Gastroesophageal sphincter (tissue), 3 donors: ENCODE results near the gene GATA3.

Experiments
- POLR2A ChIP-seq, 2 donors: fragments of 450-650 bp; IDR thresholded peaks; one replicate each; pipeline ENCODE4 v1.6.1; 2017; ENCODE audit warnings: antibody characterized with exemption in 2 of 2, mild to moderate bottlenecking in 2 of 2, moderate library complexity in 1 of 2
- POLR2AphosphoS5 ChIP-seq: sonication (generic); formaldehyde crosslinking; IDR thresholded peaks from one replicate; pipeline ENCODE4 v1.6.1; 2017; ENCODE audit warnings: antibody characterized with exemption
- TF ChIP-seq, protein P1 (sequence below), 4 experiments: fragments of 200-600 bp in 2 of 4; fragments of 450-650 bp in 2 of 4; sonication (generic) in 1 of 4; IDR thresholded peaks; one replicate each; pipeline ENCODE4 v1.5.1; 2017 to 2019; ENCODE audit warnings: antibody characterized with exemption in 4 of 4, mild to moderate bottlenecking in 2 of 4, moderate library complexity in 2 of 4

DNA sequence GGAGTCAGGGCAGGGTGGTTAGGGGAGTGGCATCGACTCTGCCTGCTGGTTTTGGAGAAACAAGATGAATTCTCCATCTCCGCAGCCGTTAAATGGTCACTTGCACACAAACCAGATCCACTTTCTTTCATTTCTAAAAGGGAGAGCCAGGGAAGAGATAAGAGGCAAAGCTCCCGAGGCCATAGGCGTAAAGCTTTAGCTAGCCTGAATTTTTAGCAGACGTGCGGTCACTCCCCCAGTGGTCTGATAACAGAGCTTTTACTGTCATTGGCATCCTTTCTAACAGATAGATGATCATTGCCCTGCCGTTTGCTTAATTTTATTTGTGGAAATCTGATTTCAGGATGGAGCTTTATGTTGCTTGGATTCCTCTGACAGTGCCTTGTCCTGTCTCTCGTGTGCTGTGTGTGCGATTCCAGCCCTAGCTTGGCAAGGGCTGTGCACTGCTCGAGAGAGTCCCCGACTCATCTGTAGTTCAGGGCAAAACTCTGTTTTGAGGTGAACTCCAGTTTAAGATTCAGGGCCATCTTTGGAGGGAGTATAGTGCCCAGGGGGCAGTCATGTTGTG is 62.5 kb downstream of the GATA3 start:
- no peak for TF ChIP-seq POLR2A (IDR thresholded peaks at IDR 0.05)
- TF ChIP-seq, protein P1, sequence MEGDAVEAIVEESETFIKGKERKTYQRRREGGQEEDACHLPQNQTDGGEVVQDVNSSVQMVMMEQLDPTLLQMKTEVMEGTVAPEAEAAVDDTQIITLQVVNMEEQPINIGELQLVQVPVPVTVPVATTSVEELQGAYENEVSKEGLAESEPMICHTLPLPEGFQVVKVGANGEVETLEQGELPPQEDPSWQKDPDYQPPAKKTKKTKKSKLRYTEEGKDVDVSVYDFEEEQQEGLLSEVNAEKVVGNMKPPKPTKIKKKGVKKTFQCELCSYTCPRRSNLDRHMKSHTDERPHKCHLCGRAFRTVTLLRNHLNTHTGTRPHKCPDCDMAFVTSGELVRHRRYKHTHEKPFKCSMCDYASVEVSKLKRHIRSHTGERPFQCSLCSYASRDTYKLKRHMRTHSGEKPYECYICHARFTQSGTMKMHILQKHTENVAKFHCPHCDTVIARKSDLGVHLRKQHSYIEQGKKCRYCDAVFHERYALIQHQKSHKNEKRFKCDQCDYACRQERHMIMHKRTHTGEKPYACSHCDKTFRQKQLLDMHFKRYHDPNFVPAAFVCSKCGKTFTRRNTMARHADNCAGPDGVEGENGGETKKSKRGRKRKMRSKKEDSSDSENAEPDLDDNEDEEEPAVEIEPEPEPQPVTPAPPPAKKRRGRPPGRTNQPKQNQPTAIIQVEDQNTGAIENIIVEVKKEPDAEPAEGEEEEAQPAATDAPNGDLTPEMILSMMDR (IDR thresholded peaks at IDR 0.05), result no peak
- TF ChIP-seq POLR2AphosphoS5, result no peak
